HG03060 (cell line): ENCODE results near the gene MEI1.
"Not testable (repeated sequence)": the region's sequence is repeated elsewhere in the genome, so short reads cannot be mapped to it uniquely, and the experiment has no call there.

Experiments
- ATAC-seq: cut with Tn5 transposase; IDR thresholded peaks from one replicate; pipeline ENCODE4 v1.9.1; 2021; ENCODE audit warnings: low read depth, moderate number of reproducible peaks; ENCODE audit not compliant: unreplicated experiment

Gene MEI1

GRCh38 chr22:41733241-41733640 lies 33.9 kb downstream of the MEI1 start:
- ATAC-seq: not testable (repeated sequence)

DNA sequence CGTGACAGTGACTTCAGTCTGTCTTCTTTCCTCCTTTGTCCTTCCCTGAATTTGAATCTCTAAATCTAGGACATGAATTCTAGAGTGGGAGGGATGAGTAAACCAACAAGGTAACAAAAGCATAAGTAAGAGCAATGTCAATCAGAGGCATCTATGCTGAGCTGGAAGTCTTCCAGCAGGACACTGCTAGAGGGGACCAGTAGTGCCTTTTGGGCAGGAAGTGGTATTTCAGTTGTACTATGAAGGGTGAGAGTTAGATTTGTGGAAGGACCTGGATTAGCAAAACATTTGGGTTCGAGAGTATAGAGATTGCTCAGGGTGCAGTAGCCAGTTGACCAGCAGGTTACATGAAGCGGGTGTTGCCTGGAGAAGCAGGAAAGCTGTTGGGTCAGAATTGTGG lies 40.3 kb downstream of the MEI1 start:
- no peak for ATAC-seq

DNA sequence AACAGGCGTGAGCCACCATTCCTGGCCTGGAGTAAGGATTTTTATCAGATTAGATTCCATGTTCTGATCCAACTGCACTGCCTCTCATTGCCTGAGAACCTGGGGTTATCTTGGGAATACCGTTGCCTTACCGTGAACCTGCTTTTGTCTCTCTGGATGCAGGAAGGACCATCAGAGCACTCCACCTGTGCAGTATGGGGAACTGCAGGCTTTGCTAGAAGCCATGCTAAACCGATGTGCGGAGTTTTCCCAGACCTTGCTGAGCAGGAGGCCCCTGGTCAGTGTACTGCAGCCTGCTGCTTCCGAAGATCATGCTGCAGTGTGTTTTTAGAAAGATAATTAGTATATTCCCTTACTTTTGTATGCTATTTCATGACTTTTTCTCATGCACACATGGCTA lies 43.6 kb downstream of the MEI1 start:
- no peak for ATAC-seq

DNA sequence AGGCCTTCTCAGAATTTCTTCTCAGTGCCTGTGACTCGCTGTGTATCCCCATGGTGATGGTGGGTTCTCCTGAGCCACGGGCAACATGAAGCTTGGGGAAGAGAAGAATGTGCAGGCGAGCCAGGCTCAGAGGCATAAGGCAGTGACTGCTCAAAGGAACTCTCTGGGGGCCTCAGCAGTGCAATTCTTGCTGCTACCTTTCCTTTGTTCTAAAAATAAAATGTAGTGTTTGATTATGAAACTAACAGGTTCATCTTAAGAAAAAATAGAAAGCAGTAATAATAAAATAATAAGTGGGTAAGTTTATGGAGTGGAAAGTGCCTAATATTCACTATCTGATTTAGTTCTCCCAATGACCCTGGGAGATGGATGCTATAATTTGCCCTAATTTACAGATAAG lies 46.7 kb downstream of the MEI1 start:
- no peak for ATAC-seq

- peak; percentile 57 for ATAC-seq
These were observed 47.5 kb downstream of the MEI1 start for GRCh38 chr22:41746567-41747400.

GRCh38 chr22:41752011-41752970 lies 53.0 kb downstream of the MEI1 start:
- ATAC-seq: no peak

DNA sequence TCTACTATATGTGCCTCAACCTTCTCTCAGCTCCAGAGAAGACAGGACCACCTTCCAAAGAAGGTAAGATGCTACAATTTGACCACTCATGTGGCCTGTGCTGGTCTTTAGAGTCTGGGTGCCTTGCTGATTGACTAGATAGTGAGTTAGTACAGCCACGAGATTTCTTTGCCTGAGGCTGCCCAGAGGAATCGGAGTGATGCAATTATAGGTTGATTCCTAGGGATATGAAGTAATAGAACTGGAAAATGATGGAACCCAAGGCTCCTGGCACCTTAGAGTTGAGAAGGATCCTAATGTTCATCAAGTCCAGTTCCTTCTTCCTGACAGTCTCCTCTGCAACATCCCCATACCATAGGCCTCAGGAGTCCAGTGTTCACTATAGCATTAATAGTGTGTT lies 54.7 kb downstream of the MEI1 start:
- ATAC-seq: no peak

- no peak for ATAC-seq
These were observed 58.2 kb downstream of the MEI1 start for GRCh38 chr22:41757502-41757901.

- ATAC-seq: no peak
These were observed 58.9 kb downstream of the MEI1 start for GRCh38 chr22:41758231-41758630.

- ATAC-seq: no peak
These were observed 63.9 kb downstream of the MEI1 start for GRCh38 chr22:41762980-41763779.

GRCh38 chr22:41766476-41766875 lies 67.2 kb downstream of the MEI1 start:
- ATAC-seq: no peak

DNA sequence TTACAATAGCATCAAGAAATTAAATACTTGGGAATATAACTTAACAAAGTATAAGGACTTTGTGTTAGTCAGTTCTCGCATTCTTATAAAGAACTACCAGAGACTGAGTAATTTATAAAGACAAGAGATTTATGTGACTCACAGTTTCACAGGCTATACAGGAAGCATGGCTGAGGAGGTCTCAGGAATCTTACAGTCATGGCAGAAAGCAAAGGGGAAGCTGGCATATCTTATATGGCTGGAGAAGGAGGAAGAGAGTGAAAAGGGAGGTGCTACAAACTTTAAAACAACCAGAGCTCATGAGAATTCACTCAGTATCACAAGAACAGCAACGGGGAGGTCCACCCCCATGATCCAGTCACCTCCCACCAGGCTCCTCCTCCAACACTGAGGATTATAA lies 69.1 kb downstream of the MEI1 start:
- no peak for ATAC-seq

DNA sequence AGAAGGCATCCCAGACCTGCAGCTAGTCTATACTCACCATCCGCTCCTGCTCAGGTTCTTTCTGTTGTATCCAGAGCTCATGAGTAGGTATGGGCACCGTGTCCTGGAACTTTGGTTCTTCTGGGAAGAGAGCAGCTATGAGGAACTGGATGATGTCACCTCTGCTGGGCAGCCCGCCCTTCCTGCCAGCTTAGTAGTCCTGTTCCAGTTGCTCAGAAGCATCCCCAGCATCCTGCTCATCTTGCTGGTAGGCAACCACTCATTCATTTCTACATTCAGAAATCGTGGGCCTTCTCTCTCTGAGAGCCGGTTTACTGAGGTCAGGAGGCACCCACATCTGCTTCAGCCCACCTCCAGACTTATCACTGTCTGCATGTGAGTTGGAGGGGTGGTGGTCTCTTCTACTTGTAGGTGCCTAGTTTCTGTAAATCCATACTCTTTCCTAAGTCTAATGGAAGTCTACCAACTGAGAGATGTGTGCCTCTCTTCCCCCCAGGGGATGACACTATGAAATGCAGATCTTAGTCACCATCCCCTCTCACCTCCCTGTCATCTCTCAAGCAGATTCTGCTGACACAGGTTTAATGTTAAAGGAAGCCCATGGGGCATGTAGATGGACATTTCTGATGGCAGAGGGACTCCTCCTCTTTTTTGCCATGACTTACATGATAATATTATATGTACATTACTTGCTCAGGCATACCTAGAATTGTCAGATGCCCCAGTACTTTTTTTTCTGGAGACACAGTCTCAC lies 71.6 kb downstream of the MEI1 start:
- ATAC-seq: no peak

DNA sequence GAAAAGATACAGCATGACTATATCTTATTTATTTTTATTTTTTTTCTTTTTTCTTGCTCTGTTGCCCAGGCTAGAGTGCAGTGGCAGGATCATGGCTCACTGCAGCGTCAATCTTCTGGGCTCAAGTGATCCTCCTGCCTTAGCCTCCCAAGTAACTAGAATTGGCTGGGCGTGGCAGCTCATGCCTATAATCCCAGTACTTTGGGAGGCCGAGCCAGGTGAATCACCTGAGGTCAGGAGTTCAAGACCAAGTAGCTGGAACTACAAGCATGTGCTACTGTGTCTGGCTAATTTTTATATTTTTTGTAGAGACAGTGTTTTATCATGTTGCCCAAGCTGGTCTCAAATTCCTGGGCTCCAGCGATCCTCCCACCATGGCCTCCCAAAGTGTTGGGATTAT lies 72.9 kb downstream of the MEI1 start:
- ATAC-seq: no peak

DNA sequence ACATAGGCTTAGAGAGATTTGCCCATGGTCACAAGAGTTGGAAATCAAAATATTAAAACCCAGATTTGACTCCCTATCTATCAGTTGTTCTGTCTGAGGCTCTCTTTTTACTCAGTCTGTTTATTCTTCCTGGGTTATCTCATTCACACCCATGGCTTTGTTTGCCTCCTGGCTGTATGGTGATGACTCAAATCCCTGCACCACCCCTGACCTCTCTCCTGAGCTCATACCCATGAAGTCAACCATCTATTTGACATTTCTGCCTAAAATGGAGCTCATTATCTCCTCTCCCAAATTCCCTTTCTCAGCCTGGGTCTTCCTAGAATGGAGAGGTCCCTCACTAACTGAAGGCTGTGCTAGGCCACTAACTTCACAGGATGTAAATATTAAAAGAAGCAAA lies 73.3 kb downstream of the MEI1 start:
- no peak for ATAC-seq

GRCh38 chr22:41775338-41775737 lies 76.0 kb downstream of the MEI1 start:
- ATAC-seq: no peak

GRCh38 chr22:41775976-41776375 lies 76.7 kb downstream of the MEI1 start:
- ATAC-seq: no peak

GRCh38 chr22:41776381-41776780 lies 77.1 kb downstream of the MEI1 start:
- ATAC-seq: no peak

DNA sequence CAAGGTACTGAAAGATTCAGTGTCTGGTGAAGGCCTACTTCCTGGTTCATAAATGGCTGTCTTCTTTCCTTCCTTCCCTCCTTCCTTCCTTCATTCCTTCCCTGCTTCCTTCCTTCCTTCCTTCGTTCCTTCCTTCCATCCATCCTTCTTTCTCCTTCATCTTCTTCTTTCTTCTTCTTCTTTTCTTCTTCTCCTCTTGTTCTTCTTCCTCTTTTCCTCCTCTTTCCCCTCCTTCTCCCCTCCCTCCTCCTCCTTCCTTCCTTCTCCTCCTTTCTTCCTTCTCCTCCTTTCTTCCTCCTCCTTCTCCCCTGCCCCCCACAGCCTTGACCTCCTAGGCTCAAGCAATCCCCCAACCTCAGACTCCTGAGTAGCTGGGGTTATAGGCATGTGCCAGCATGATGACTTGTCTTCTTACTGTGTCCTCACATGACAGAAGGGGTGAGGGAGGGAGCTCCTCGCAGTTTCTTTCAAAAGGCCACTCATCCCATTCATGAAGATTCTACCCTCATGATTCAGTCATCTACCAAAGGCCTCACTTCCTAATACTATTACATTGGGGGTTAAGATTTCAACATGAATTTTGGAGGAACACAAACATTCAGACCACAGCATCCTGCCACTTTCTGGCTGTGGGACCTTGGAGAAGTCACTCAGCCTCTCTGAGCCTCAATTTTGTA lies 78.6 kb downstream of the MEI1 start:
- no peak for ATAC-seq
